ENCODE results near the gene GSN. TPM values are rescaled to one million over a fixed set of nuclear protein-coding genes. Genes with fewer than 3 reads are reported as not detected.
A peak's percentile ranks its signal among the peaks of the same experiment; 100 is the strongest.

Gene GSN
- total RNA-seq, 1 donor from 2014 or later, result 72.1 TPM

DNA sequence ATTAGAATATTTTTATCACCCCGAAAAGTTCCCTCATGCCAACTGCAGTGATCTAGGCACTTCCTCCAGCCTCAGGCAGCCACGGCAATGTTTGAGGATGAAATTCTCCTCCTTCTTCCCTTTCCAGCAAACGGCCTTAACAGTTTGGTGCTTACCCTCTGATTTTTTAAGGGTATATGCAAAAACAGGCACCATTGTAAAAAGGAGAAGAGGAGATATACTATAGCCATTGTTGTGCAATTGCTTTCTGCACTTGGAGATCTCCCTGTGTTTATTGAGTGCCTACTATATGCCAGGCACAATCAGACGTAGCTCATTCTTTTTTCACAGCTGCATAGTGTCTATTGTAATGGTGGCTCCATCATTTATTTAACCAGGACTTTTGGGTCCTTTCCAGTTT is 29.4 kb downstream of the GSN start:
- no peak for DNase-seq (ENCODE audit: low spot score)
- no peaks in the 10 kb centered on the region for H3K9me3 Mint-ChIP-seq
- Histone ChIP-seq H3F3A (ENCODE audit: low read depth) (peaks cover 34% of the 10 kb centered on the region), H3K79me2 (ENCODE audit: low read depth) (no peaks in the 10 kb centered on the region), H3K4me3 (no peak overlapping the region), H3K27ac (no peak overlapping the region), H3K9ac (no peak overlapping the region), H2AFZ (replicated peaks) (no peak overlapping the region), H4K20me1 (ENCODE audit: low read depth) (peaks cover 28% of the 10 kb centered on the region), H3K9me3 (ENCODE audit: low read depth) (no peaks in the 10 kb centered on the region), H3K4me2 (no peak overlapping the region), H3K36me3 (no peaks in the 10 kb centered on the region), H3K27me3 (peaks cover 33% of the 10 kb centered on the region), H3K4me1 (peaks cover 30% of the 10 kb centered on the region)
- no peak overlapping the region for H3K4me3 Mint-ChIP-seq
- H3K4me1 Mint-ChIP-seq, result peaks cover 42% of the 10 kb centered on the region
- H3K36me3 Mint-ChIP-seq, result no peaks in the 10 kb centered on the region
- no peak for TF ChIP-seq EZH2 (IDR thresholded peaks at IDR 0.05)
- no peak for TF ChIP-seq EZH2phosphoT487 (IDR thresholded peaks at IDR 0.05)
- TF ChIP-seq, protein P1, sequence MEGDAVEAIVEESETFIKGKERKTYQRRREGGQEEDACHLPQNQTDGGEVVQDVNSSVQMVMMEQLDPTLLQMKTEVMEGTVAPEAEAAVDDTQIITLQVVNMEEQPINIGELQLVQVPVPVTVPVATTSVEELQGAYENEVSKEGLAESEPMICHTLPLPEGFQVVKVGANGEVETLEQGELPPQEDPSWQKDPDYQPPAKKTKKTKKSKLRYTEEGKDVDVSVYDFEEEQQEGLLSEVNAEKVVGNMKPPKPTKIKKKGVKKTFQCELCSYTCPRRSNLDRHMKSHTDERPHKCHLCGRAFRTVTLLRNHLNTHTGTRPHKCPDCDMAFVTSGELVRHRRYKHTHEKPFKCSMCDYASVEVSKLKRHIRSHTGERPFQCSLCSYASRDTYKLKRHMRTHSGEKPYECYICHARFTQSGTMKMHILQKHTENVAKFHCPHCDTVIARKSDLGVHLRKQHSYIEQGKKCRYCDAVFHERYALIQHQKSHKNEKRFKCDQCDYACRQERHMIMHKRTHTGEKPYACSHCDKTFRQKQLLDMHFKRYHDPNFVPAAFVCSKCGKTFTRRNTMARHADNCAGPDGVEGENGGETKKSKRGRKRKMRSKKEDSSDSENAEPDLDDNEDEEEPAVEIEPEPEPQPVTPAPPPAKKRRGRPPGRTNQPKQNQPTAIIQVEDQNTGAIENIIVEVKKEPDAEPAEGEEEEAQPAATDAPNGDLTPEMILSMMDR (IDR thresholded peaks at IDR 0.05), result no peak
- H3K27ac Mint-ChIP-seq, result no peak overlapping the region
- peaks cover 13% of the 10 kb centered on the region for H3K27me3 Mint-ChIP-seq (ENCODE audit: insufficient read depth, low read depth)

DNA sequence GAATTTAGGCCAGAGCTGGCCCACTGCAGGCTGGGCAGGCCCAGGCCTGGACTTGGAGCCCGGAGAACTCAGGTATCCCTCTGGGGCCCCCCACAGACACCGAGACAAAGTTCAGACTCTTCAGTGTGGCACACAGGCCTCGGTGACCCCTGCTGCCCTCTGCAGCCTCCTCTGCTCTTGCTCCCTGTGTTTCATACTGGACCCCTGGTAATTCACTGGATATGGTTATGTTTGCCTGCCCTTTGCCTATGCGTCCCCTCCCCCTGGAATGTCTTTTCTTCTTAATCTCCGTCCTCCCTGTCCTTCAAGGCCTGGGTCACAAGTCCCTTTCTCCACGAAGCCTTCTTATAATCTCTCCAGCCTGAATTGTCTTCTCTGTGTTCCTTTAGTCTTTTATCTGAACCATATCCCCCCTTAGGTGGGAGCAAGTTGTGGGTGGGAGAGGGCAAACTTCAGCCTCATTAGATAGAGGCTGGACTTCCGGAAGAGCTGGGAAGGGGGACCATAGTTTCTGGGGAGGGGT is 30.1 kb downstream of the GSN start:
- no peaks in the 10 kb centered on the region for H3K36me3 Mint-ChIP-seq
- H3K27ac Mint-ChIP-seq, result no peak overlapping the region
- Histone ChIP-seq H3K27ac (no peak overlapping the region), H3K9ac (no peak overlapping the region), H3K79me2 (ENCODE audit: low read depth) (no peaks in the 10 kb centered on the region), H4K20me1 (ENCODE audit: low read depth) (peaks cover 28% of the 10 kb centered on the region), H3K4me2 (peak overlapping the region; percentile 83), H3K4me1 (peaks cover 23% of the 10 kb centered on the region), H3K4me3 (no peak overlapping the region), H3F3A (ENCODE audit: low read depth) (peaks cover 34% of the 10 kb centered on the region), H2AFZ (replicated peaks) (no peak overlapping the region), H3K36me3 (no peaks in the 10 kb centered on the region), H3K9me3 (ENCODE audit: low read depth) (no peaks in the 10 kb centered on the region), H3K27me3 (peaks cover 32% of the 10 kb centered on the region)
- H3K4me3 Mint-ChIP-seq, result no peak overlapping the region
- peaks cover 13% of the 10 kb centered on the region for H3K27me3 Mint-ChIP-seq (ENCODE audit: insufficient read depth, low read depth)
- peak; percentile 19 for DNase-seq (ENCODE audit: low spot score)
- H3K9me3 Mint-ChIP-seq, result no peaks in the 10 kb centered on the region
- H3K4me1 Mint-ChIP-seq, result peaks cover 42% of the 10 kb centered on the region
- TF ChIP-seq EZH2phosphoT487 (IDR thresholded peaks at IDR 0.05) (no peak), EZH2 (IDR thresholded peaks at IDR 0.05) (no peak)
- TF ChIP-seq, protein P1 (IDR thresholded peaks at IDR 0.05), result no peak

DNA sequence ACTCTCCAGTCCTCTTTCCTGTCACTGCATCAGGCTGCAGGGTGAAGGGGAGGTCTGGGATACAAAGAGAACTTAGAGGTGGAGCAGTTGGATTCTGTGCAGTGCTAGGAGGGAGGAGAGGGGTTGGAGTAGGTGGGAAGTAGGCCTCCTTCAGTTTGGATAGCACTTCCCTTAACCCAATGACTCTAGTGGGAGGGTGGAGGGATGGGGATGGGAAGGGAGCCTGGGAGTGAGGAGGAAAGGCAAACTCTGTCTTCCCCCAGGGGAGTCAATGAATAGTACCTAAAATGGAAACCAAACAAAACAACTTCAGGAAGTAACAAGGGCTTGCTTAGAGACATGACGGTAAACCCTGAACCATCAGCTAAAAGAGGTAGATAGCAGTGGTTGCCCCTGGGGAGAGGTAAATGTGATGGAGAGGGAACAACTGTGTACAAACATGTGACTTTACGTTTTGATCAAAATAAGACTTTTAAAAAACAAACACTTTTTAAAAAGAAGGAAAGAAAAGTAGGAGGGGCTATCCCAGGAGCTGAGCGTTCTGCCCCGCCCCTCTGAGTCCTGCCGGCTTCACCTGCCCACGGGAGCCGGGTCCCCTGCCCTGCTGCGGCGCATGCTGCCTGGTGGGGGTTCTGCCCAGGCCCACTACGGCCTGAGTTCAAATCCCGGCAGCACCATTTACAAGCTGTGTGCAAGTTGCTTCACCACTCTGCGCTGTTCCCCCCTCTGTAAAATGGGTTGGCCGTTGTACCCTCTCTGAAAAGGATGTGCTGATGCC is 30.9 kb downstream of the GSN start:
- Histone ChIP-seq H3K27ac (no peak overlapping the region), H3F3A (ENCODE audit: low read depth) (peaks cover 34% of the 10 kb centered on the region), H2AFZ (replicated peaks) (no peak overlapping the region), H3K9ac (no peak overlapping the region), H3K4me2 (peak overlapping the region; percentile 83), H3K4me3 (peak overlapping the region; percentile 54), H3K79me2 (ENCODE audit: low read depth) (no peaks in the 10 kb centered on the region), H3K9me3 (ENCODE audit: low read depth) (no peaks in the 10 kb centered on the region), H3K36me3 (no peaks in the 10 kb centered on the region), H3K27me3 (peaks cover 30% of the 10 kb centered on the region), H4K20me1 (ENCODE audit: low read depth) (peaks cover 28% of the 10 kb centered on the region), H3K4me1 (peaks cover 22% of the 10 kb centered on the region)
- no peaks in the 10 kb centered on the region for H3K9me3 Mint-ChIP-seq
- H3K4me3 Mint-ChIP-seq, result peak overlapping the region; percentile 75
- peak overlapping the region; percentile 68 for H3K27ac Mint-ChIP-seq
- TF ChIP-seq EZH2 (IDR thresholded peaks at IDR 0.05) (peak; percentile 32), EZH2phosphoT487 (IDR thresholded peaks at IDR 0.05) (no peak)
- TF ChIP-seq, protein P1 (IDR thresholded peaks at IDR 0.05), result no peak
- H3K27me3 Mint-ChIP-seq (ENCODE audit: insufficient read depth, low read depth), result peaks cover 13% of the 10 kb centered on the region
- no peaks in the 10 kb centered on the region for H3K36me3 Mint-ChIP-seq
- peak; percentile 16 for DNase-seq (ENCODE audit: low spot score)
- peaks cover 42% of the 10 kb centered on the region for H3K4me1 Mint-ChIP-seq

All from neural progenitor cell (in vitro differentiated cells).